ENCODE data around the gene RC3H2. TPM values are rescaled to one million over a fixed set of nuclear protein-coding genes. Genes with fewer than 3 reads are reported as not detected.

The RC3H2 gene
- total RNA-seq, 3 donors from 2014 or later (not counting 1 experiment from before 2014, with no cell fraction given), result 74.0 to 78.8 (median 77.3) TPM

- Histone ChIP-seq H3K36me3 (ENCODE audit: control insufficient read depth, insufficient read depth, low read length) (peaks cover 47% of the 10 kb centered on the region), H3K27ac (ENCODE audit: low read length) (no peak overlapping the region), H3K4me3 (ENCODE audit: low read length) (no peak overlapping the region), H3K9me3 (ENCODE audit: control insufficient read depth, insufficient read depth, low read length) (no peaks in the 10 kb centered on the region), H3K4me1 (ENCODE audit: control insufficient read depth, insufficient read depth, low read length) (peaks cover 13% of the 10 kb centered on the region), H3K27me3 (ENCODE audit: control insufficient read depth, insufficient read depth, low read length) (no peaks in the 10 kb centered on the region)
- H3K36me3 Mint-ChIP-seq, result no peaks in the 10 kb centered on the region
- no peak overlapping the region for H3K4me3 Mint-ChIP-seq
- intact Hi-C loops (cut with micrococcal nuclease), result loop anchor here (10.0 kb wide), 1 partner anchor 534 kb away; the partner anchor contains the start of gene CRB2
- no peaks in the 10 kb centered on the region for H3K9me3 Mint-ChIP-seq
- WGBS (ENCODE audit: insufficient coverage), result 99% methylated on average over 11 of the region's 11 CpGs
- DNase-seq, result no peak
- peak overlapping the region in 1 of 2 donors; percentile 19 for H3K27ac Mint-ChIP-seq
- TF ChIP-seq CTCF (IDR thresholded peaks at IDR 0.05), result no peak
- H3K27me3 Mint-ChIP-seq (ENCODE audit: low read depth in 2 of 2), result no peaks in the 10 kb centered on the region
- H3K4me1 Mint-ChIP-seq, result peaks cover 31 to 34% of the 10 kb centered on the region in 2 donors
- ATAC-seq, result no peak
Observed at GRCh38 chr9:122820490-122820845, 84.7 kb downstream of the RC3H2 start.

GRCh38 chr9:122819791-122820489 lies 85.2 kb downstream of the RC3H2 start:
- 92% methylated on average over 9 of the region's 9 CpGs for WGBS (ENCODE audit: insufficient coverage)
- intact Hi-C loops (cut with micrococcal nuclease), result loop anchor here (10.0 kb wide), 2 partner anchors 535 to 555 kb away; partner anchors contain the start of genes CRB2, MRRF and RBM18
- Histone ChIP-seq H3K4me3 (ENCODE audit: low read length) (no peak overlapping the region), H3K36me3 (ENCODE audit: control insufficient read depth, insufficient read depth, low read length) (peaks cover 47% of the 10 kb centered on the region), H3K27me3 (ENCODE audit: control insufficient read depth, insufficient read depth, low read length) (no peaks in the 10 kb centered on the region), H3K4me1 (ENCODE audit: control insufficient read depth, insufficient read depth, low read length) (peaks cover 16% of the 10 kb centered on the region), H3K27ac (ENCODE audit: low read length) (no peak overlapping the region), H3K9me3 (ENCODE audit: control insufficient read depth, insufficient read depth, low read length) (no peaks in the 10 kb centered on the region)
- ATAC-seq (no peak), DNase-seq (no peak)
- H3K36me3 Mint-ChIP-seq, result no peaks in the 10 kb centered on the region
- no peaks in the 10 kb centered on the region for H3K27me3 Mint-ChIP-seq (ENCODE audit: low read depth in 2 of 2)
- no peaks in the 10 kb centered on the region for H3K9me3 Mint-ChIP-seq
- H3K4me1 Mint-ChIP-seq, result peaks cover 35 to 38% of the 10 kb centered on the region in 2 donors
- TF ChIP-seq CTCF (IDR thresholded peaks at IDR 0.05), result no peak
- H3K27ac Mint-ChIP-seq, result peak overlapping the region in 1 of 2 donors; percentile 19
- H3K4me3 Mint-ChIP-seq, result no peak overlapping the region

DNA sequence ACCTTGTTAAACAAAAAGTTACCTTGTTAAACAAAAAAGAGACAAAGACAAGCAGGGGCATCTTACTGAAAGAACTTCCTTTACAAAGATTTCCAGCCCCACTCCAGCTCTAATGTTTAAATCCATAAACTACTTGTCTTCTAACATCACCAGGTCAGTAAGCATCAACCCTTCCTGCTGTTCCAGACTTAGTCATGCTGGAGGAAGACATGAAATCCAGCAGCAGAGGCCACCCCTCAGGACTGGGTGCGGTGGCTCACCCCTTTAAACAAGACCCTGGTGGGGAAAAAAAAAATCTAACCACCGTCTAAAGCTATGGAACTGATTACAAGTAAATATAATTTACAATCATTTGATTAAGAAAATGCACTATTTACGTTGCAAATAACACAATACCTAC lies 85.8 kb downstream of the RC3H2 start:
- Histone ChIP-seq H3K4me3 (ENCODE audit: low read length) (no peak overlapping the region), H3K27me3 (ENCODE audit: control insufficient read depth, insufficient read depth, low read length) (no peaks in the 10 kb centered on the region), H3K4me1 (ENCODE audit: control insufficient read depth, insufficient read depth, low read length) (peaks cover 17% of the 10 kb centered on the region), H3K36me3 (ENCODE audit: control insufficient read depth, insufficient read depth, low read length) (peaks cover 43% of the 10 kb centered on the region), H3K9me3 (ENCODE audit: control insufficient read depth, insufficient read depth, low read length) (no peaks in the 10 kb centered on the region), H3K27ac (ENCODE audit: low read length) (no peak overlapping the region)
- Mint-ChIP-seq H3K4me3 (no peak overlapping the region), H3K9me3 (no peaks in the 10 kb centered on the region), H3K4me1 (peaks cover 29 to 42% of the 10 kb centered on the region in 2 donors), H3K27me3 (ENCODE audit: low read depth in 2 of 2) (no peaks in the 10 kb centered on the region), H3K36me3 (no peaks in the 10 kb centered on the region), H3K27ac (no peak overlapping the region)
- WGBS (ENCODE audit: insufficient coverage), result 100% methylated on average over 1 of the region's 3 CpGs
- intact Hi-C loops (cut with micrococcal nuclease), result loop anchor here (10.0 kb wide), 1 partner anchor 555 kb away; the partner anchor contains the start of genes MRRF and RBM18
- no peak for TF ChIP-seq CTCF (IDR thresholded peaks at IDR 0.05)
- no peak for DNase-seq
- no peak for ATAC-seq
